Central memory CD8-positive, alpha-beta T cell (primary cell): ENCODE measurements around the gene DLG1.

ENCODE experiments used
- ATAC-seq: fragments of 150-1000 bp; cut with Tn5 transposase; replicated peaks from 2 replicates; pipeline ENCODE4 v1.10.0; 2022; ENCODE audit warnings: mild to moderate bottlenecking, moderate FRiP score, moderate number of reproducible peaks; ENCODE audit not compliant: poor library complexity, severe bottlenecking; ENCODE audit errors: extremely low read depth
- DNase-seq, 2 donors: peaks; one replicate each; pipeline ENCODE4 v3.0.0; 2021; ENCODE audit warnings: low spot score in 2 of 2
- H3K27ac Mint-ChIP-seq: one replicate; pipeline ENCODE4 v1.8.0; 2022; ENCODE audit warnings: low read depth, mild to moderate bottlenecking, moderate library complexity, mixed read lengths
- H3K27me3 Mint-ChIP-seq: one replicate; pipeline ENCODE4 v1.8.0; 2022; ENCODE audit warnings: mixed read lengths
- H3K36me3 Mint-ChIP-seq: one replicate; pipeline ENCODE4 v1.8.0; 2022; ENCODE audit warnings: mild to moderate bottlenecking, moderate library complexity, mixed read lengths; ENCODE audit not compliant: insufficient read depth
- H3K4me1 Mint-ChIP-seq: one replicate; pipeline ENCODE4 v1.8.0; 2022; ENCODE audit warnings: mixed read lengths
- H3K4me3 Mint-ChIP-seq: one replicate; pipeline ENCODE4 v1.8.0; 2022; ENCODE audit warnings: mild to moderate bottlenecking, moderate library complexity, mixed read lengths
- H3K9me3 Mint-ChIP-seq: one replicate; pipeline ENCODE4 v1.8.0; 2022; ENCODE audit warnings: mixed read lengths

DLG1 gene

DNA sequence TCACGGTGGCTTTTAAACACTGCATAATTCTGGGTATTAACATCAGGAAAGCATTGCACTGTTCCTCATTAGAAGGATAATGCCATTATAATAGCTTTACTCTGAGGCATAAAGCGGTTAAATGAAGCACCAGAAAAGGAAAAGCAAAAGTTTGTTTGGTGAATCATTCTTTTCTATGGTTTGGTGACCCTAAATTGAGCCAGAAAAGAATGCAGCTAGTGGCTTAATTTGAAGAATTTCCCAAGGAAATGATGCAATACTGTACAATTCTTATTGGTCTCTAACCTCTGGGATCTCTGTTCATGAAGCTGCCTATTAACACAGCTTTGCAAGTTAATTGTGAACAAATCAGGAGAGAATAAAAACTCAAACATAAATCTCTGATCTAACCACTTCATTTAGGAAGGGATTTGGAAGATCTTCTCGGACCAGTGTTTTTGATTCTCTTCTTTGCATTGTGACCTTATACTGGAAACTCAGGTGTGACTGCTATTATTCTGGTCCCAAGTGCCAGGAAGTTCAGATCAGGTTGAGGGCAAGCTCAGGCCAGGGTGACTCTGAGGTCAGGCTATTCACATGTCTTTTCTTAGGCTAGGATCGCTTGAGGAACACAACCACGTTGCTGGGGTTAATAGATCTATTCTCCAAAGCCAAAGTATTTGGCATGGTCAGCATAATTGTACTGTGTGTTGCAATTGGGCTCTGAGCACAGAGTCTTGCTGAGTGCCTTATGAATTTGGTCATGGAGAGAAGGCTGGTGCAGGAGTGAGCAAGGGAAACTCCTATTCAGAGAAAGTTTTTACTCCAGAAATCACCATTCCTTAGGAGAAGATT lies 11.3 kb upstream of the DLG1 start:
- DNase-seq: no peak
- H3K27me3 Mint-ChIP-seq: peaks cover 38% of the 10 kb centered on the region
- H3K9me3 Mint-ChIP-seq: no peaks in the 10 kb centered on the region
- no peak overlapping the region for H3K4me3 Mint-ChIP-seq
- no peak for ATAC-seq
- H3K36me3 Mint-ChIP-seq: peaks cover 4% of the 10 kb centered on the region
- H3K4me1 Mint-ChIP-seq: peaks cover 12% of the 10 kb centered on the region
- no peak overlapping the region for H3K27ac Mint-ChIP-seq

- Mint-ChIP-seq H3K27ac (no peak overlapping the region), H3K4me1 (peaks cover 15% of the 10 kb centered on the region), H3K36me3 (peaks cover 4% of the 10 kb centered on the region), H3K4me3 (no peak overlapping the region), H3K9me3 (no peaks in the 10 kb centered on the region), H3K27me3 (peaks cover 27% of the 10 kb centered on the region)
- no peak for DNase-seq
- no peak for ATAC-seq
These were observed 10.2 kb upstream of the DLG1 start for GRCh38 chr3:197308591-197308990.

DNA sequence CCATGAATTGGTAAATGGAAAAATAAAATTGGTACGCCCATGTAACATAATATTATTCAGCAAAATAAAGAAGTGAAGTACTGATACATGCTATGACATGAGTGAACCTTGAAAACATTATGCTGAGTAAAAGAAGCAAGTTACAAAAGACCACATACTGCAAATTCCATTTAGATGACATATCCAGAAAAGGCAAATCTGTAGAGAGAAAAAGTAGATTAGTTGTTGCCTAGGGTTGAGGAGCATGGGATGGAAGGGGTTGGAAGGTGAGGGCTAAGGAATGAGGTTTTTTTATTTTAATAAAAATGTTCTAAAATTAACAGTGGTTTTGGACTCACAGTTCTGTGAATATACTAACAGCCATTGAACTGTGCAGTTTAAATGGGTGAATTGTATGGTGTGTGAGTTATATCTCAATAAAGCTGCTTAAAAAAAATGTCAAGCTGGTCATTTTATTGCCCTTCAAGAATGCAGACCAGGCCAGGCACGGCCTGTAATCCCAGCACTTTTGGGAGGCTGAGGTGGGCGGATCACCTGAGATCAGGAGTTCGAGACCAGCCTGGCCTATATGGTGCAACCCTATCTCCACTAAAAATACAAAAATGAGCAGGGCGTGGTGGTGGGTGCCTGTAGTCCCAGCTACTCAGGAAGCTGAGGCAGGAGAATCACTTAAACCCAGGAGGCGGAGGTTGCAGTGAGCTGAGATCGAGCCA lies 8.1 kb upstream of the DLG1 start:
- peaks cover 29% of the 10 kb centered on the region for H3K4me1 Mint-ChIP-seq
- no peak for ATAC-seq
- H3K9me3 Mint-ChIP-seq: no peaks in the 10 kb centered on the region

GRCh38 chr3:197305854-197306253 lies 7.4 kb upstream of the DLG1 start:
- DNase-seq (peak in 1 of 2 donors; percentile 30), ATAC-seq (peak; percentile 99)
- Mint-ChIP-seq H3K4me1 (peaks cover 29% of the 10 kb centered on the region), H3K27me3 (peaks cover 12% of the 10 kb centered on the region), H3K27ac (no peak overlapping the region), H3K9me3 (no peaks in the 10 kb centered on the region), H3K36me3 (peaks cover 4% of the 10 kb centered on the region), H3K4me3 (peak overlapping the region; percentile 35)

More for the DNA sequence above, 8.1 kb upstream of the DLG1 start:
- H3K36me3 Mint-ChIP-seq: peaks cover 4% of the 10 kb centered on the region
- DNase-seq: no peak
- H3K27ac Mint-ChIP-seq: no peak overlapping the region
- peaks cover 12% of the 10 kb centered on the region for H3K27me3 Mint-ChIP-seq
- peak overlapping the region; percentile 35 for H3K4me3 Mint-ChIP-seq

GRCh38 chr3:197303452-197303851 lies 5.0 kb upstream of the DLG1 start:
- Mint-ChIP-seq H3K4me3 (no peak overlapping the region), H3K27me3 (peaks cover 6% of the 10 kb centered on the region), H3K4me1 (peaks cover 40% of the 10 kb centered on the region), H3K36me3 (peaks cover 4% of the 10 kb centered on the region), H3K27ac (no peak overlapping the region), H3K9me3 (no peaks in the 10 kb centered on the region)
- ATAC-seq: no peak
- no peak for DNase-seq

GRCh38 chr3:197302696-197303341 lies 4.4 kb upstream of the DLG1 start:
- H3K27me3 Mint-ChIP-seq: no peaks in the 10 kb centered on the region
- peaks cover 40% of the 10 kb centered on the region for H3K4me1 Mint-ChIP-seq
- no peak overlapping the region for H3K27ac Mint-ChIP-seq
- H3K36me3 Mint-ChIP-seq: peaks cover 6% of the 10 kb centered on the region
- no peaks in the 10 kb centered on the region for H3K9me3 Mint-ChIP-seq
- no peak overlapping the region for H3K4me3 Mint-ChIP-seq
- no peak for ATAC-seq
- DNase-seq: no peak

DNA sequence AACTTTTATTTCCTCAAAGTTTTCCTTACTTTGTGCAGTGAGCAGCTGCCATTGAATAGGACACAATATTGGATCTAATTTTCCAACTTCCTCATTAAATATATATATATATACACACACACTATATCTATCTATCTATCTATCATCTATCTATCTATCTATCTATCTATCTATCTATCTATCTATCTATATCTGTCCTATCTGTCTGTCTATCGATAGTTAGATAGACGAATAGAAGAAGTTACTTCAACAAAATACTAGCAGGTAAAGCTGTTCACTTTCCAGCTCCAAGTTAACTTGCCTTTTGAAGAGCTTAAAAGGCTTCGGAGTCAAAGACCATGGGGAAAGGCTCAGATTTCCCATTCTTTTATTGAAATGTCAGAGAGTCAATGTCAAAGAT lies 3.6 kb upstream of the DLG1 start:
- H3K27me3 Mint-ChIP-seq: no peaks in the 10 kb centered on the region
- DNase-seq (no peak), ATAC-seq (no peak)
- peaks cover 6% of the 10 kb centered on the region for H3K36me3 Mint-ChIP-seq
- peaks cover 41% of the 10 kb centered on the region for H3K4me1 Mint-ChIP-seq
- no peak overlapping the region for H3K4me3 Mint-ChIP-seq
- no peaks in the 10 kb centered on the region for H3K9me3 Mint-ChIP-seq
- no peak overlapping the region for H3K27ac Mint-ChIP-seq

- Mint-ChIP-seq H3K4me3 (no peak overlapping the region), H3K27ac (no peak overlapping the region), H3K9me3 (no peaks in the 10 kb centered on the region), H3K36me3 (peaks cover 2% of the 10 kb centered on the region), H3K4me1 (peaks cover 41% of the 10 kb centered on the region), H3K27me3 (no peaks in the 10 kb centered on the region)
- no peak for DNase-seq
- no peak for ATAC-seq
These were observed 1.9 kb upstream of the DLG1 start for GRCh38 chr3:197300361-197300760.

GRCh38 chr3:197298945-197299854 lies 788 bp upstream of the DLG1 start:
- ATAC-seq: no peak

GRCh38 chr3:197297476-197298340 lies 704 bp downstream of the DLG1 start:
- peak overlapping the region; percentile 88 for H3K27ac Mint-ChIP-seq
- ATAC-seq (peak; percentile 79), DNase-seq (peak; percentile 68 to 71)
- H3K4me1 Mint-ChIP-seq: peaks cover 29% of the 10 kb centered on the region
- H3K27me3 Mint-ChIP-seq: no peaks in the 10 kb centered on the region
- H3K4me3 Mint-ChIP-seq: peak overlapping the region; percentile 92
- H3K36me3 Mint-ChIP-seq: peaks cover 5% of the 10 kb centered on the region
- H3K9me3 Mint-ChIP-seq: no peaks in the 10 kb centered on the region

More at GRCh38 chr3:197298945-197299854, 788 bp upstream of the DLG1 start:
- Mint-ChIP-seq H3K36me3 (peaks cover 4% of the 10 kb centered on the region), H3K27me3 (no peaks in the 10 kb centered on the region), H3K4me3 (peak overlapping the region; percentile 92), H3K27ac (peak overlapping the region; percentile 88), H3K4me1 (peaks cover 41% of the 10 kb centered on the region), H3K9me3 (no peaks in the 10 kb centered on the region)
- DNase-seq: no peak

DNA sequence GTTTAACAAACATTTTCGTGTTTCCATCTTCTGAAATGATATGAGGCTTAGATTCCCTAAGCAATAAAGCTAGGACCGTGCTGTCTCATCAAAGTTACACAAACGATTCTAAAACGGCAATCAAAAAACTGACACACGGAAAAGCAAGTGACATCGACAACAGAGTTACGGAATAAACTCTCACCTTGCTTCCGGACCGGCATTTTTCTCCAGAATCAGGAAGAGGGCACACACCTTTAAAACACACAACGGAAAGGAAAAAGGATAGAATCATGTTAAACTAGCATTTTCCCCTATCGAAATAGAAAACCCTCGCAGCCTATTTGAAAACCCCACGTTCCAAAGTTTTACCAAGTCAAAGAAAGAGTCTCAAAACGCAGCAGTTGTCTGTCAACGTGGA lies 1.4 kb downstream of the DLG1 start:
- no peak for ATAC-seq
- Mint-ChIP-seq H3K27ac (peak overlapping the region; percentile 88), H3K4me3 (peak overlapping the region; percentile 92), H3K27me3 (no peaks in the 10 kb centered on the region), H3K36me3 (peaks cover 6% of the 10 kb centered on the region), H3K9me3 (no peaks in the 10 kb centered on the region), H3K4me1 (peaks cover 30% of the 10 kb centered on the region)
- no peak for DNase-seq
